Activated CD4-positive, alpha-beta T cell treated with anti-CD3 and anti-CD28 coated beads, Interleukin-2, amount 50 U/mL, for 48 hours (primary cell): ENCODE measurements around the gene TMPO.
"Not testable (repeated sequence)": the region's sequence is repeated elsewhere in the genome, so short reads cannot be mapped to it uniquely, and the experiment has no call there.

Source experiments
- DNase-seq, 2 experiments: peaks; one replicate each; pipeline ENCODE4 v3.0.0-alpha.2; 2020

The TMPO gene, protein sequence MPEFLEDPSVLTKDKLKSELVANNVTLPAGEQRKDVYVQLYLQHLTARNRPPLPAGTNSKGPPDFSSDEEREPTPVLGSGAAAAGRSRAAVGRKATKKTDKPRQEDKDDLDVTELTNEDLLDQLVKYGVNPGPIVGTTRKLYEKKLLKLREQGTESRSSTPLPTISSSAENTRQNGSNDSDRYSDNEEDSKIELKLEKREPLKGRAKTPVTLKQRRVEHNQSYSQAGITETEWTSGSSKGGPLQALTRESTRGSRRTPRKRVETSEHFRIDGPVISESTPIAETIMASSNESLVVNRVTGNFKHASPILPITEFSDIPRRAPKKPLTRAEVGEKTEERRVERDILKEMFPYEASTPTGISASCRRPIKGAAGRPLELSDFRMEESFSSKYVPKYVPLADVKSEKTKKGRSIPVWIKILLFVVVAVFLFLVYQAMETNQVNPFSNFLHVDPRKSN

DNA sequence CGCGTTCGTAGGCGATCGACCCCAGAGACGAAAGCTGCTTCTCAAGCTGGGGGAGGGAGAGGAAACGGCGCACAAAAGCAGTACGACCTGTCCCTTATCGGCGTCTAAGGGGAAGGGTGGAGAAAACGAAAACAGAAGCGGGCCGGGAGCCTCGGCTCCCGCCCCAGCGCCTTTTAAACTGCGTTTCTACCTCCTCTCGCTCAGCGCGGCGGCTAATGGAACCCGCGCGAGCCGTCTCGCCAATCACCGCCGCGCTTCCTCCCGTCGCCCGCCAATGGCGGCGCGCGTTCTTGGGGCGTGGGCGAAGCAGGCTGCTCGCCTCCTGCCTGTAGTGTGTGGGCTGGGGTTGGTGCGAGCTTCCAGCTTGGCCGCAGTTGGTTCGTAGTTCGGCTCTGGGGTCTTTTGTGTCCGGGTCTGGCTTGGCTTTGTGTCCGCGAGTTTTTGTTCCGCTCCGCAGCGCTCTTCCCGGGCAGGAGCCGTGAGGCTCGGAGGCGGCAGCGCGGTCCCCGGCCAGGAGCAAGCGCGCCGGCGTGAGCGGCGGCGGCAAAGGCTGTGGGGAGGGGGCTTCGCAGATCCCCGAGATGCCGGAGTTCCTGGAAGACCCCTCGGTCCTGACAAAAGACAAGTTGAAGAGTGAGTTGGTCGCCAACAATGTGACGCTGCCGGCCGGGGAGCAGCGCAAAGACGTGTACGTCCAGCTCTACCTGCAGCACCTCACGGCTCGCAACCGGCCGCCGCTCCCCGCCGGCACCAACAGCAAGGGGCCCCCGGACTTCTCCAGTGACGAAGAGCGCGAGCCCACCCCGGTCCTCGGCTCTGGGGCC, at the start of gene TMPO:
Gene TMPO, plus strand, starts transcription at position 304 of the 824 bp plus-strand sequence. Its CDS starts 278 bp downstream, at position 582.
- peak; percentile 92 to 95 for DNase-seq

DNA sequence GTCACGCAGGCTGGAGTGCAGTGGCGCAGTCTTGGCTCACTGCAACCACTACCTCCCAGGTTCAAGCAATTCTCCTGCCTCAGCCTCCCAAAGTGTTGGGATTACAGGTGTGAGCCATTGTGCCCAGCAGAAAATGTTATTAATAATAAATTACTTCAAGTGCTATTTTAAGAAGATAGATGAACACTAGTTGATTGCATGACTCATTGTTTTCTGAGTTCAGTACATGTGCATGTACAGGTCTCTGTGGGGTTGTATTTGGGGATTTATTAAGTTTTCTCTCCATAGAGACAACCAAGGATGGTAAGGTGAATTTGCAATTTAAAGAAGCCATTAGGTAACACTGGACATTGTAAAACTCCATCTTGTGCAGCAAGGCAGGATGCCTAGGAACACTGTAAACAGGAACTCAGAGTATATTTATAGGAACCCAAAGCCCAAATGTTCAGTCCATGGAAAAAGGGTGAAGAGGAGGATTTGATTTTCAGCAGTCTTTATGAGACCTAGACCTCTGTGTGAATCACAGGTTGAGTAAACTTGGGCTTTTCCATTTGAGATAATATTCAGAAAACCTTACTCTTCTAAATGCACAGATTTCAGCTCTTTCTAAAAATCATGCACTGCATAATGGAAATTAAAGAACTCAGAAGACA, 49.3 kb upstream of the TMPO start:
- no peak for DNase-seq

DNA sequence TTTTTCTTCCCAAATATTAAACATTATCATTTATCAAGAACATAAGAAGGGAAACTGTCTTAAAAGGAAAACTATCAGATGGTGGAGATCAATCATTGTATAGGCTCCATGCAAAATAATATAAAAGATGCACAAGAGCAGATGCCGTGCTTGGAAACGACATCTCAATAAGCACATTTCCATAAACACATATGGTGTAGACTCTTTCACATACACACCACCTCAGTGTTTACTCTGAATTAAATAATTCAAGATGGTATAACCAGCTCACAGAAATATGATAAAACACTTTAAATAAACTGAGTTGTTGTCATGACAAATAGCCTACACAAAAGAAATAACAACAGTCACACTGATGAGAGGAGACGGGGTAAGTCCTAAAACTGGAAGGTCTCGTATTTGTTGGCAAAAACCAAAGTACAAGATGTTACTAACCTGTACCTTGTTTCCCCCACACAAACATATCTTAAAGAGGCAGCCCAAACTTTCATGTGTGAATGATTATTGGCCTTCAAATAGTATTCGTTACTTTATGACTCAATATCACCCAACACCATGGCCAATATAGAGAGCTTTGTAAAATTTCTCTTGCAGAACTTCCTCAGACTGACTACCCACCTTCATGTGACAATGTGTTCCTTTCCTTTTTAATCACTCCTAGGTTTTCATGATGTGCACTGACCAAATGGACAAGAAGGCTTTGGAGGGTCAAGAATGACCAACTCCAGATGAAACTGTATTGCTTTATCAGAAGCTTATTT, 48.6 kb upstream of the TMPO start:
- DNase-seq, result no peak

DNA sequence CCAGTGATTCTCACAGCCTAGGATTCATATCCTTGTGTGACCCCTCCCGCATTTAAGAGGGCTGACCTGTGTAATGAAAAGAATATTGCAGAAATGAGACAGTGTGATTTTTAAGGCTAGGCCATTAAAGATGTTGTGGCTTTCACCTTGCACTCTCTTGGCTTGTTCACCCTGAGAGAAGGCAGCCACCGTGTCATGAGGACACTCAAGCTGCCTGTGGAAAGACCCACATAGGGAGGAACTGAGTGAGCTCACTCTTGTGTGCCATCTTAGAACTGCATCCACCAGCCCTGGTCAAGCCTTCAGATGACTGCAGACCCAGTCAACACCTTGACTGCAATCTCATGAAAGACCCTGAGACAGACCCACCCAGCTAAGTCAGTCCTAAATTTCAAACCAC, 46.3 kb upstream of the TMPO start:
- no peak for DNase-seq

DNA sequence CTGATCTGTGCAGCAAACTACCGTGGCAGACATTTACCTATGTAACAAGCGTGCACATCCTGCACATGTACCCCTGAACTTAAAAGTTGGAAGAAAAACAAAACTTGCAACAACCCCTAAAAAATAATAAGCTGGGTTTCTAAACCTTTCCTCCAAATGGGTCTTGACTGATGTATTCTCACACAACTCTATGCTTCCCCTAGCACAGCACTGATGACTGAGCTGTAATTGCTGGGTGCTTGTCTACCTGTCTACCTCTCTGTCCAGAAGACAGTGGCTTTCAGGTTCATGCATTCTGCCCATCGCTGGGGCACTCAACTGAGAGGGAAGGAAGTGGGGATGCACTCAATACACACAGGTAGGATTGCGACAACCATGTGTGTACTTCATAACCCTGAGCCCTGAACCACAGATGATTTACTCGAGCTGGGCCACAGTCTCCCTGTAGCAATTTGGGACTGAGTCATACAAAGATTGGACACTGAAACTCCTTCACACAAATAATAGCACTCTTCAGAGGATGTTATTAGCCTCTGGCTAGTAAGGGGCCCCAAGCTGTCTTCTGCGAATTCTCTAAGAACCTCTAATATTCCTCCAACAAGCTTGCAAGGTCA, 44.8 kb upstream of the TMPO start:
- DNase-seq, result no peak

DNA sequence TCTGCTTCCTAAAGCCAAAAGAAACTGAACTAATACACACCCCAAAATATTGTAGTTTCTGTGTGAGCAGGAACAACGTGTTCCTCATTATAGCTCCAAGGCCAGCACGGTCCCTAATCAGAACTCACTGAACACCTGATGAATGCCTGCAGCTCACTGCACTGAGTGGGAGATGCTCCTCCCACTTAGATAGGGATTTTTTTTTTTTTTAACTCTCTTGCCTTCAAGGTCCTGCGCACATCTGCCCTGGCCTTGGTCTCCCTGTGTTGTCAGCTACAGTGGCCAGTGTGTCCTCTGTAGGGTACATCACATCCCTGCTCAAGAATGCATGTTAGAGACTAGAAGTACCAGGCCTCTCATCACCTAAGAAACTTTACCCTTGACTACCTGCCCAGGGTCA, 44.3 kb upstream of the TMPO start:
- DNase-seq, result no peak

DNA sequence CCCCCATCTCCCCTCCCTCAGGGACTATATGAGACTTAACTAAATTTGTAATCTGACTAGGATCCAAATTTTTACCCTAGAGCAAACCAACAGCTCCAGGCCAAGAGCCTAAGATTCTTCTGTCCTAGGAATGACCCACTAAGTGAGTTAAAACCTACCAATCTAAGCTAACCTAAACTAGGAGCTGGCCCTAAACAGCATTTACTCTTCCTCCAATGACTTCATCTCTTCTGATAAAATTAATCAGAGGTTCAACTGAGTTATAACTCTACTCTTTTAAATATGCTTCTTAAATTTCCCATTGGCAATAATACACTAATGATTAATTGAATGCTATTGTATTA, 39.9 kb upstream of the TMPO start:
- DNase-seq, result no peak

DNA sequence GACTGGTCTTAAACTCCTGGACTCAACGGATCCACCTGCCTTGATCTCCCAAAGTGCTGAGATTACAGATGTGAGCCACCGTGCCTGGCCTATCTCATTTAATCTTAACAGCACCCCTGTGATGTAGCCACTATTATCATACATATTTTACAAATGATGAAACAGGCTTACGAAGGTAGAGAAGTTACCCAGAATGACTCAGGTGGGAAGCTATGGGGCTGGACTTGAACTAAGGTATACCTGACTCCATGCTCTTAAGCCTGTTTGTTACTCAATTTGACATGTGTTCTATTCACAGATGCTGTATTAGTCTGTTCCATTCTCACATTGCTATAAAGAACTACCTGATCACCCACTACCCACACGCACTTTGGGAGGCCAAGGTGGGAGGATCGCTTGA, 36.8 kb upstream of the TMPO start:
- DNase-seq, result no peak

DNA sequence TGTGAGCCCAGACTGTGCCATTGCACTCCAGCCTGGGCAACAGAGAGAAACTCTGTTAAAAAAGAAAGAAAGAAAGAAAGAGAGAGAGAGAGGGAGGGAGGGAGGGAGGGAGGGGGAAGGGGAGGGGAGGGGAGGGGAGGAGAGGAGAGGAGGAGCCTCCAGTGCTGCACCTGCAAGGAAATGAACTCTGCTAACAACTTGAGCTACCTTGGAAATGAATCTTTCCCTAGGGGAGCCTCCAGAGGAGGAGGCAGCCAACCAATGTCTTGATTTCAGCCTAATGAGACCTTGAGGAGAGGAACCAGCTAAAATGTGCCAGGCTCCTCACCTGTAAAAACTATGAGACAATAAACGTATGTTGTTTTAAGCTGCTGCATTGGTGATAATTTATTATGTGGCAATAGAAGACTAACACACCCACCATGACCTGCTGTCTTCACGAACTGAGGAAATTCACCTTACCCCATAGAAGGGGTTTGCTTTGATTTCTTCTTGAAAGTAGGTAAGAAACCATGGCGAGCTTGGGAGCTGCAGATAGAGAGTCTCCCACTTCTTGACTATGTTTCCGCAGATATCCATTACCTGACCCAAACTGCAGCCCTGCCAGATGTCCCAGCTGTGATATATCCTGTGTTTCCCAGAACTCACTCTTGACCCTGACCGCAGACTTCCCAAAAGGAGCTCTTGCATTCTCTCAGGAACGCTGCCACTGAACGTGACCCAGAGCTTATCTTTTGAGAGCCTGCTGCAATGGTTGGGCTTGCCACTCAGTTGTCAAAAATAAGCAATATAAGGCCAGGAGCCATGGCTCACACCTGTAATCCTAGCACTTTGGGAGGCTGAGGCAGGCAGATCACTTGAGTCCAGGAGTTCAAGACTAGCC, 31.5 kb upstream of the TMPO start:
- DNase-seq, result no peak

DNA sequence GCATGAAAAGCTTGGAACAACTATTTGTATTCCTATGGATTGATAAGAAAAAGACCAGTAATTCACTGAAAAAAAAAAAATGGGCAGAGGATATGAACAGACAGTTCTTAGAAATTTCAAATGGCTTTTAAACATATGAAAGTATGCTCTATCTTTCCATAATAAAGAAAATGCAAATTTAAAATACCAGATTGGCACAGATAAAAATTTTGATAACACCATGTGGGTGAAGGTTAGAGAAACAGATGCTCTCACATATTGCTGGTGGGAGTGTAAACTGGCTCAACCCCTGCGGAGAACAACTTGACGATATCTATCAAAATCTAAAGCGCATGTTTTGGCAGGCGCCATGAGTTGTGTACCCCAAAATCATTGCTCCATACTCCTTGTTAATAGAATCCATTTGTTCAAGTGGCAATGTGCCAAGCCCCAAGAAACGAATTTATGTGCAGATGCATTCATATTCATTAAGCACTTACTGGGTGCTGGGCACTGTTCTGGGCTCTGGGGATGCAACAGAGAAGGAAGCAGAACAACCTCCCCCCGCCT, 29.5 kb upstream of the TMPO start:
- DNase-seq, result no peak

DNA sequence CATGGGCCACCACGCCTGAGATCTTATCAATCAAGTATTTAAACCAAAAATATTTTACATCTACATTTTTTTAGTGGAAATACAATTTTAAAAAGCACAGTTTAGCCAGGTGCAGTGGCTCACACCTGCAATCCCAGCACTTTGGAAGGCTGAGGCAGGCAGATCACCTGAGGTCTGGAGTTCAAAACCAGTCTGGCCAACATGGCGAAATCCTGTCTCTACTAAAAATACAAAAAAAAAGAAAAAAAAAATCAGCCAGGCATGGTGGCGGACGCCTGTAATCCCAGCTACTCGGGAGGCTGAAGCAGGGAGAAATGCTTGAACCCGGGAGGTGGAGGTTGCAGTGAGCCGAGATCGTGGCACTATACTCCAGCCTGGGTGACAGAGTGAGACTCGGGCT, 27.0 kb upstream of the TMPO start:
- DNase-seq, result not testable (repeated sequence)

DNA sequence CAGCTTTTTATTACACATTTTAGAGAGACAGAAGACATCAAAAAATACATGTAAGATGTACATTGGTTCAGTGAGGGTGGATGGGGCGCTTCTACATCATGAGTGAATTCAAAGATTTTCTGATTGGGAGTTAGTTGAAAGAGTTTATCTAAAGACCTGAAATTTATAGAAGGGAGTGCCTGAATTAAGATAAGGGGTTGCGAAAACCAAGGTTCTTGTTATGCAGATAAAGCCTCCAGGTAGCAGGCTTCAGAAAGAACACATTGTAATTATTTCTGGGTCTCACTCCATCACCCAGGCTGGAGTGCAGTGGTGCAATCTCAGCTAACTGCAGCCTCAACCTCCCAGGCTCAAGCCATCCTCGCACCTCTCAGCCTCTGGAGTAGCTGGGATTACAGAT, 26.2 kb upstream of the TMPO start:
- no peak for DNase-seq

DNA sequence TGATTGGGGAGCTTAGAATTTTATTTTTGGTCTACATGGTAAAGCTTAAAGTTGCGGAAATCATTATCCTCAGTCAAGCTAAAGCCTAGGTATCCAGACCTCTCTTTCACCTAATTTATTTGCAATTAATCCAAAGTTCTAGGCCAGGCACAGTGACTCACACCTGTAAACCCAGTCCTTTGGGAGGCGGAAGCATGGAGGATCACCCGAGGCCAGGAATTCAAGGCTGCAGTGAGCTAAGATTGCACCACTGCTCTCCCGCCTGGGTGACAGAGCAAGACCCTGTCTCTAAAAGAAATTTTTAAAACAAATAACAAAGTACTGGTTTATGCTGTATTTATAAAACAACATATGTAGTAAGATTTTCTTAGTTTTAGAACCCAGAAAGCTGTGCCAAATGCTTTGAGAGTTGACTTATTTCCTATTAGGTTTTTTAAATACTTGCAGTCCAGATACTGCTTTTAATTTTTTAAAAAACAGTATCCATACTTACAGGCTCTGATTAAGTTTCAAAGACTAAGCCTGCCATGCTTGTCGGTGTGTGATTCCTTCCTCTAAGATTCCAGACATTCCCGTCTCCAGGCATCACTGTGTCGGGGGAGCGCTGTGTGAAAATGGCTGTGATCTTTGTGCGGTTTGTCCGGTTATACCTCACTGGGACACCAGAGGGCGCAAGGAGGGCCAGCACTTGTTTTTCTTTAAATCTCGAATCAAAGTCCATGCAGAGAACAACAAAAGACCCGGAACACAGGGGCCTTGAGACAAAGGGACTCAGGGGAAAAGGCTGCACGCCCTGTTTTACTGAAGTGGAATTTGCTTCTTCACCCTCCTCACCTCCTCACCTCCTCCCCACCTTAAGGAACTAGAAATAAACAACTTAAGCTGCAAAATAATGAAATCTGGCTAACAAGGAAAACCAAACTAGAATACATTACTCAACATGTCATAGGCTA, 24.6 kb upstream of the TMPO start:
- DNase-seq, result peak; percentile 83 to 90

DNA sequence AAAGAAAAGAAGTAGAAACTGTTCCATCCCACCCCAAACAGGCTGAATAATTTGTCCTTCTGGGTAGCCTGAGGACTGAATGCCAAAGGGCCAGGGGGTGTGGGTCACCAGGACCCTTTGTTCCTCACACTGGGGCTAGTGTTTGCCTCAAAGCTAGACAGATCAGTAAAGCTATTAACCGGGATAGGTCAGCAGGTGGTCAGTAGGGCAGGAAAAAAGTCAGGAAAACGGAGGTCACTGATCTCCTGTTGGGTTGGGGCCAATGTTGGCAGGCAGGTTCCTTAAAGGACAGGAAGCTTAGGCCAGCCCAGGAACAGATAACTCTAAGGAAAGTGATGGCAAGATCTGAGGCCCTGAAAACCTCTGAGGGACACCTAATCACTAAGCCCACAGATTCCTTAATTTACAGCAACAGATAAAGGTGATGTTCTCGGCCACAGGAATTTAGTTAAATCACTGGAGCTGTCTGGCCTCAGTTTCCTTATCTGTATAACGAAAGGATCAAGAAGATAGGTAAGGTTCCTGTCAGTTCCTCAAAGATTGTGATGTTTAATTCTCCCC, 22.7 kb upstream of the TMPO start:
- DNase-seq, result no peak

DNA sequence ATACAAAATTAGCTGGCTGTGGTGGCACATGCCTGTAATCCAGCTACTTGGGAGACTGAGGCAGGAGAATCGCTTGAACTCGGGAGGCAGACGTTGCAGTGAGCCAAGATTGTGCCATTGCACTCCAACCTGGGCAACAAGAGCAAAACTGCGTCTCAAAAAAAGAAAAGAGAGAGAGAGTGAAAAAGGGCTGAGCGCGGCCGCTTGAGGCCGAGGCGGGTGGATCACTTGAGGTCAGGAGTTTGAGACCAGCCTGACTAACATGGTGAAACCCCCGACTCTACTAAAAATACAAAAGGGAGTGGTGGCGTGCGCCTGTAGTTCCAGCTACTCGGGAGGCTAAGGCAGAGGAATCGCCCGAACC, 14.1 kb upstream of the TMPO start:
- DNase-seq, result not testable (repeated sequence)

DNA sequence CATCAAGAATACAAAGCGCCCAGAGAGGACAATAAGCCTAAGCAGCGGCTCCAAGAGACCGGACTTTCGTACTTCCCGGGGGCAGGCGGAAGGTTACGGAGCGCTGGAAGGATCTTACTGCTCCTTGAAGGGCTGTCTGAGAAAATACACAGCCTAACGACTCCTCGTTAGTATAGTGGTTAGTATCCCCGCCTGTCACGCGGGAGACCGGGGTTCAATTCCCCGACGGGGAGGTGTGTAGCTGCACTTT, 12.1 kb upstream of the TMPO start:
- DNase-seq, result peak; percentile 90 to 93

DNA sequence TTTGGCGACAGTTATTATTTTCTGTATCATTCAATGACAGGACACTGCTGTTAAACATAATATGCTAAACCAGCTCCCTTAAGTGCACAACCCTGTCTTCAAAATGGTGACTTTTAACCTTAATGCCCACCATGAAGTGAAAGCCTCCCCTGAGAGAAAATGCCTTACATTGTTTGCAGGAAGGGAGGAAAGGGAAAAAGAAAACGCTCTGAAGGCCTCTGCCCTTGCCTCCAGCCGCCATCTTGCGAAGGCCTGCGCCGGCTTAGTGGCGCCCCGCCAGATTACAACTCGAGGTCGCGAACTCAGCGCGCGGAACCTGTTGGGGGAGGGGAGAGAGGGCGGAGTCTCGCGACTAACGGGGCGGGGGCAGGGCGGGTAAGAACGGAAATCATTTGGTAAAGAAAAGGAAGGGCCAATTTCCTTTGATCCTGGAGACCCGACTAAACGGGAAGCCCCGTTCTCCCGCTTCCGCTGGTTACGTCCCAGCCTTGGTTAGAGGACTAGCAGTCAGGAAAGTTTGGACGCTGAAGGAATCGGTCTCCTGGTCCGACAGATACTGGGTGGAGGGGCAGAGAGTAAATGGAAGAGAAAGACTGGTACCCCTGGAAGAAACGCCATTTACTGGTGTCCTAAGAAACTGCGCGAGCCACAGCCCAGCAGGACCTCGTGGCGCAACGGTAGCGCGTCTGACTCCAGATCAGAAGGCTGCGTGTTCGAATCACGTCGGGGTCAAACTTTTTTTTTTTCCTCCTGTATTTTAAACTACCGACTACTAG, 11.6 kb upstream of the TMPO start:
- DNase-seq, result peak; percentile 94

DNA sequence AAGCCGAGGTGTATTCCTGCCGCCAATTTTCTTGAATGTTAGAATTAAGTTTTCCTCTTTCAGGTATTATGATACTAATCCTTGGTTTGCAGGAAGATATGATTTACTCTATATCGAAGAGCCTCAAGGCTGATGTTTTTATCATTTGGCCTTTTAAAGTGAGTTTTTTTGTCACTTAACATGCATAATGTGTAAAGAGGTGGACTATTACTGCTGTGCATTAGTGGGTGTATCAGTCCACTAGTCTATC, 11.1 kb upstream of the TMPO start:
- DNase-seq, result no peak

DNA sequence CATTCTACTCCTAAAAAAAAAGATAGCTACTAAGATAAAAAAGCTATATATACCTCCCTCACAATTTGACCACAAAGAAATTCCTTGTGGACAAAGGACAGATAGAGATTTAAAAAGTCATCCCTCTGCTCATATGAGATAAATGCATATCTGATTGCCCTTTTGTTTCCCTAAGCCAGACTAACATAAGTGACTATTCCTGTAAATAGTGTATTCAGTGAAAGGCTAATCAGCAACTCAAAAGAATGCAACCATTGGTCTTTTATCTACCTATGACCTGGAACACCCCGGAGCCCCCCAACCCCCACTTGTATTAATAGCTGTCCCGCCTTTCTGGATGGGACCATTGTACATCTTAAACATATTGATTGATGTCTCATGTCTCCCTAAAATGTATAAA, 6.3 kb upstream of the TMPO start:
- no peak for DNase-seq
